HG03060 (cell line): ENCODE measurements around the gene SEMA3A.

Experiments used
- ATAC-seq: cut with Tn5 transposase; IDR thresholded peaks from one replicate; pipeline ENCODE4 v1.9.1; 2021; ENCODE audit warnings: low read depth, moderate number of reproducible peaks; ENCODE audit not compliant: unreplicated experiment

The SEMA3A gene

DNA sequence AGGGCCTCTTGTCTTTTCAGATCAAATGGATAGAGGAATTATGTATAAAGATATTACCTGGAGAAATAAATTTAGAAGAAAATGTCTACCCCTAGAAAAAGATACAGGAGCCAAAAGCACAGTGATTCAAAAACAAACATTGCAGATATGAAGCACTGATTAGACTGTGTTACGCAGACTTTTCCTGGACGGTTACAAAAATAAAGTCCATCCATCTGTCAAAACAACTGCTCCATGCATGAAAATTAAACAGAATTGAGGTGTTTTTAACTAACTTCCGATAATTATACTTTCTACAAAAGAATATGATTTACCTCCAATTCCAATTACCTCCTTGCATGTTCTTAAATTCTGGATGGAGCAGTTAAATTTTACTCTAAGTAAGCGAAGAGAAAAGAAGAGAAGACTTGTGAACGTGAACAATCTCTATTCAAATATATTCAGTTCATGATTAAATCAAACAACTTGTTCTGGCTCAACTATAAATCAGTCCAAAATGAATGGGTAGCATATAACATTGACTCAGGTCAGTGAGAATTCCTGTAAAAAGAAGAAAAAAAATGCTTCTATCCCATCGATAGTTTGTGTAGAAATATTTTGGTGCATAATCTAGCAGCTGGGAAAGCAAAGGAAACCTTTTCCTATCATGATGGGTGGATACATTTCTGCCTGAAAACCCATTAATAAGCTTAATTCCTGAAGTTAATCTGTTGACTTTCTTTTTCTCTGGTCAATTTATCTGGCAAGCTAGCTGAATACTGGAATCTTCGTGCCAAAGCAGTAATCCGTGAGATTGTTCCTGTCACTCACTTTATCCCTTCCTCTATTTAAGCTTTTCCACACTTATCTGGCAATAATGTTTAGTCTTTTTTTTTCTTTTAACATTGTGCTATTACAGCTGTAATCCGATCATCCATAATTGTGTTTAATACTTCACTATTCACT lies 80.4 kb downstream of the SEMA3A start:
- ATAC-seq = no peak

DNA sequence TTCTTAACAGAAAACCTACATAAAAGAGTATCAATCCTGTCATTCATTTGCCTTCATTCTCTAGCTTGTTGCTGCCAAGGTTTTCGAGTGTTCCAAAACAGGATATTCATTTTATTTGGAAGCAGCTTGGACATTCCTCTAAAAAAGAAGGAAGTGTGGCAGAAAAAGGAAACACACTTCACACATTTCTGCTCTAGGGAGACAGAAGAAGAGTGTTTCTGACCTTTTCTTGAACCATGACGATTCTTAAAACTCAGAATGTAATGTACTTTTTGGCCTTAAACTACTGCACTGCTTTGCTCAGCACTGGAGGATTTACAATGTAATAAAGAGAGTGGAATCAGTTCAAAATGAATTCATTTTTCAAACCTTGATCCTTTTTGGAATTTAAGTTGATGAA lies 81.3 kb downstream of the SEMA3A start:
- ATAC-seq = no peak

DNA sequence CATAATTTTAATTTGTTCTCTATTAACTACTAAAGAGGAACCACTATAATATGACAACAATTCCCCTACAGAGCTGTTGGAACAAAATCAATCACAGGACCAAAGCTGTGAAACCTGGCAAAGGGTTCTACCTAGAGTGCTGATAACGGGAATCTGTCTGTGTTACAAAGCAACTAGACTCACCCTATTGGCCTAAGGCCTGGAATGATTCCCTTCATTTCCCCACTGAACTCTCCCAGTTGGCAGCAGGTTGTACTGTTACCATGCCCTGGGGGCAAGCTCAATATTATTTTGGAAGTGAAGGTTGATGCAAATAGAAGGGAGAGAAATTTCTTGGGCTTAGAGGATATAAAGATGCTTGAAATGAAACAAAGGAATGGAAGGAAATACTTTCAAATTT lies 81.8 kb downstream of the SEMA3A start:
- ATAC-seq = no peak

DNA sequence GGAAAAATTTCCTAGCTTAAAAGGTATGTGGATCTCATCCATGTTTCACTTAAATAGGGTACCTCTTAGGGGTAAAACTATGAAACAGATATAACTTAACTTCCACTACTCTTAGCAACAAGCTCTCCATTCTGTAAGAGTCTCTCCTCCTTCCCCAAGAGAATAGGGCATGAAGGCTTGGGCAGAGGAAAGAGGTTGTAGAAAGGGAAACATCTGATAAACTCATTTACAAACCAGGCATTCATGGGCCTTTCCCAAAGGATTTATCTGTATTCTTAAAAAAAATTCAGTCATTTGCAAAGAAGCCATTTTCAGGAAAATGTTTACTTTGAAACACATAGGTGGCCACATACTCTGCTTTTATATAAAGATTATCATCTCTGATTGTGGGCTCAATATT lies 82.7 kb downstream of the SEMA3A start:
- ATAC-seq = no peak

DNA sequence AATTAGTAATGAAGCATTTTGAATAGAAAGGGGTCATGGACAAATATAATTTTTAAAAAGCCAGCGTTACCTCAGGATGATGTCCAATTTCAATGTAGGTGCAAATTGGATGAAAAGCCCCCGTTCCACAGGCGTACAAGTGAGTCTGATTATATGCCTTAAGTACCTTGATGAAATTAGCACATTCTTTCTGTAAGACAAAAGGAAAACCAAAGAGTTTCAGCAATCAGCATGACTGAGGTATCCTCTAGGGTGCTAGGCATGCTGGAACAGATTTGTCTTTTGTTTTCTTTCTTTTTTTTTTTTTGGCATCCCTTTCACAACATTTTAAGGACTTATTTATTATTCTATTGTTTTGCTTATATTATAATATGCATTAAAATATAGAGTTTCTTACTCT lies 84.2 kb downstream of the SEMA3A start:
- ATAC-seq = no peak

DNA sequence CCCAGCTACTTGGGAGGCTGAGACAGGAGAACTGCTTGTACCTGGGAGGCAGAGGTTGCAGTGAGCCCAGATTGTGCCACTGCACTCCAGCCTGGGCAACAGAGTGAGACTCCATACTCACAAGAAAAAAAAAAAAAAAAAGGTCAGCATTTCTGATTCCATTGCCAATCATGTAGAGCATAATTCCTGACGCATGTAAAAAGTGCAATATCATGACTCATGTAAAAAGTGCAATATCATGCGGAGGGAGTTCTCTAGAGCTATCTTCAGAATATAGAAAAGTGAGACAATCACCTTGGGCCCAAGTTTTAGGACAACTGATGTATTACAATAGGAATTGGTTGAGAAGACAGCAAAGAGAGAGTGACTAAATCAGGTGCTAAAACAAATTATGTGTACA lies 85.8 kb downstream of the SEMA3A start:
- no peak for ATAC-seq

DNA sequence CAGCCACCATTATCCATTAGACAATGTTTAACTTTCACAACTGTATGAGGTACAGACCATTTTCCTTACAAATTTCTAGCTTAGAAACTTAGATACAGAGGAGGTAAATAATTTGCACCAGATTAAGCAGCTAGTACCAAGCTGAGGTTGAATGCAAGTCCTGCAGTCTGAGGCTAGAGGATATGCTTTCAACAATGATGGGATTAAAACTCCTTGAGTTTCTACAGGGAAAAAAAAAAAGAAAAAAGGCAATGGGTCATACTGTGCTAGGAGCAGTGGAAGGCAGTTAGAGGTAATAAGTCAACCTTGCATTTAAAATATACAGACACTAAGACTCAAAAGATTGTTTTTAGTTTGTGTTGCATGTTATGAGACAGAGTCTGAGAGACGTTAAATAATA lies 86.5 kb downstream of the SEMA3A start:
- ATAC-seq = no peak

DNA sequence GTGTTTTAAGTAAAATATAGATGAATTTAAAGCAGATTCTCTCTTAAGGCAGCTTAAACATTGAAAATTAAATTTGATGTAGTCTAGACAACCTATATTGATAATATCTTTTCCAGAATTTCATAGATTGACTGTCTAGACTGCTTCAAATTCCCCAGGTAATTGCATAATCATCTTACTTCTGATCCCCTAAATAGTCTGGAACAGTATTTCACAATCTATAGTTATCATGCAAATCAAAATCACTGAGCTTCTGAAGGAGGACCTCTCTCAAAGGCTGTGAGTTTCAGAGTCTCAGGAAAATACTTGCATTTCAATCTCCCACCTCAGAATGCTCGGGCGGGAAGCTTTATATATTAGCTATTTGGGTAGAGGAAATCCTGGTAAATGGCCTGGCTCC lies 87.3 kb downstream of the SEMA3A start:
- ATAC-seq = no peak

DNA sequence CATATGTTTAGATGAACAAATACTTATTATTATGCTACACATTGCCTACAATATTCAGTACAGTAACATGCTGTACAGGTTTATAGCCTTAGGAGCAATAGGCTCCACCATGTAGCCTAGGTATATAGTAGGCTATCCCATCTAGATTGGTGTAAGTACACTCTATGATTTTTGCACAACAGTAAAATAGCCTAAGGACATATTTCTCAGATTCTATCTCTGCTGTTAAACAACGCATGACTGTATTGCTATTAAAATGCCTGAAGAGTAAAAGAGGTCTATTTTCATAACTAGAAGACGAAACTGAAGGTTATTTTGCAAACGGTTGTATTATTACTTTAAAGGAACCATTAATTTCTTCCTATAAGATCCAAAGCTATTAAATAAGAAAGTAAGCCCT lies 88.3 kb downstream of the SEMA3A start:
- no peak for ATAC-seq

DNA sequence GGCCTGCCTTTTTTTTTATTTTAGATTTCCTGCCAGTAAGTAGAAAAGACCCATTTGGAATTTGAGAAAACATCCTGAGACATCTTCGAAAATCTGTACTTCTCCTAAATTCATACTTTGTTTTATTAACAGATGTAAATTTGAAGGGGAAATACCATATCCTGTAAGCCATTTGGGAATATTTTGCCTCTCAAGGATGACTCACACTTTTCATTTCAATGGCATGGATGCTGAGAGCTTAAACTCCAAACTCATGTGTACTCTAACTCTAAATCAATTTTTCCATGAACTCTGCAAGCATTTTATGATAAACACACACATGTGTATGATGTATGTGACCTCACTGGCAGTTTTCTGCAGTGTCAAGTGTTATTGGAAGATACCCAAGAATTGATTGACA lies 89.0 kb downstream of the SEMA3A start:
- ATAC-seq = no peak

DNA sequence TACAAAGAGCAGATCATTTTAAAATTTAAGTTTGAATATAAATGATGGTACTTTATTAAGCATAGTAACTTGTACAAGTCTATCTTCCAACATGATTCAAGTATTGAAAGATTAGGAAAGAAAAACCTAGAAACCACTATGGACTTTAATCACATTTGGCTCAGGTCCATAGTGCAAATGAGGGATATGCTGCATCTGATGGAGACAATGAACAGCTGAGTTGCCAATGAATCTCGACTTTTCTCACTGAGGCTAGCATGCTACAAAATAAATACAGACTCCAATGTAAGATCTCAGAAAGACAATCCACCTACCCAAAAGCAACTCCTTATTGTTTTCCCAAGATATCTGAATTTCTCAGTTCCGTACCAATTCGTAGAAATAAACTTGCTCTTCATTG lies 89.8 kb downstream of the SEMA3A start:
- no peak for ATAC-seq

DNA sequence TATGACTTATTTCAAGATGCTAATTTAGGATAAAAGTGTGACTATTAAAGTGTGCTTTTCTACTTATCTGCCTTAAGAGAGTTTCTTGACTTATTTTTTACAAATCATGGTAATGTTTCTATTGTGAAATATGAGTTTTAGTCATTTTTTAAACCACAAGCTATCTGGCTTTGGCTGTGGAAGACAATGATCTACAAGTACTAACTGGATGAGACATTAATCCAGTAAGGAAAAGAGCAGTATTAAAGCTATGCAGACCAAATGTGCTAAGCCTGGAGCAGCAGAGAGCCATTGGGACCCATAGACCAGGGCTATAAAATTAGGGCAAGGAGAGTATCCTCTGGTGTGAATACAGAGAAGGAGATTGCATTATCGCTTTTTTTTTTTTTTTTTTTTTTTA lies 92.4 kb downstream of the SEMA3A start:
- no peak for ATAC-seq

DNA sequence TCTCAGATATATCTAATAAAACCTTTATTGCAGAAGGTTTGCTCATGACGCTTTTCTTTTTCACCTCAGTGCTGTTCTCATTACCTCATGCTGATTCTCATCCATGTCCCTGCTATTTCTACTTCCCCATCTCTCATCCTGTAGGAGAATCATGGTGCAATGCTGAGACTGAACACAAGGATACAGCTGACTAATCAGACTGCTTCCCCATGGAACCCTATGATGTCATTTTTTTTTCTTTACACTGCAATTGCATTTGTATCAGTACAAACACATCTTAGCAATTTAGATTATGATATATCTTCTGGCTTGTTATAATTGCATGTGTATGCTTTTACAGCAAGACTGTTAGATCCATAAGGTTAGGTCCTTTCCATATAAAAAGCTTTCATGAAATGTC lies 93.7 kb downstream of the SEMA3A start:
- no peak for ATAC-seq

DNA sequence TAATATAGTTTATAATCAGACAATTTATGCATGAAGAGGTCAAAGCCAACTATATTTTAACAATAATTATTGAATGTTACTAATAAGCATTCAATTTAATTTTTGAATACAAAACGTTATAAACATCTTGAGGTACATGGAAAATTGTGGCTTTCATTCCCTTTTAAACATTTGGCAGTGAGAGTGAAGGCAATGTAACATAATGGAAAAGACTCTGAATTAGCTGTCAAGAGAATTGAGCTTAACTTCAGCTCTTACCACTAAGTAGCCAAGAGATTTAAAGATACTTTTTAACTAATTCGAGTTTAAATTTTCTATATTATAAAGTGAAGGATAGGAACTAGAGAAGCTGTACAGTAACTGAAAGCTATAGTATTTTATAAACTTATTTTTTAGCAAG lies 98.6 kb downstream of the SEMA3A start:
- no peak for ATAC-seq

DNA sequence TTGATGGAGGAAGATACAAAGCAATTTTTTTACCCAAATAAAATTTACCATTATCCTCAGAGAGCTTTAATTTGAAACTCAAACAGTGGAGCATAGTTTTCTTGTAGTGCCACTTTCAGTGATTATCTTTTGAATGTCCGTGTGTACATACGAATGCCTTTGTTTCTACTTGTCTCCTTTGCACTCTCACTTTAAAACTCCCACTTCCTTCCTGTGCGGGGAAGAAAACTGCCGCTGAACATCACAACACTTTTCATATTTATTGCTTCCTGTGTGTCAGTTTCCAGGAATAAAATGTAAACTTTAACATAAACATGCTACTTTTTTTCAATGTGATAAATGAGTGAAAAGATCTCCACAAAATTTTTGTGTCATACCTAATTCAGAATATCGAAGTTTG lies 102.4 kb downstream of the SEMA3A start:
- ATAC-seq = no peak

DNA sequence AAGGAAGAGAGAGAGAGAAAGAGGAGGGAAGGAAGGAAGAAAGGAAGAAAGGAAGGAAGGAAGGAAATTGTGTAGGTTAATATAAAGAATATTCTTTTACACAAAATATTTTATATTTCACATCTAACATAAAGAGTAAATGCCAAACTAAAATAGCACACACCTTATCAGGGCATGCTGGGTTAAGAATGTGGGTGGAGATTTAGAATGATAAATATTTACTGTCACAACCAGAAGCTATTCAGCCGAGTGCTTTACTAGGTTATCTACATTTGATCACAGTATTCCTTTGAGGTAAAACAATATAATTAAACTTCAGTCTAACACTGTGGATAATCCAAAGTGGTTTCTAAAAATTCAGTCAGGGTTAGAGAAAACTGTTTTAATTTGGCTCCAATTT lies 103.3 kb downstream of the SEMA3A start:
- ATAC-seq = no peak

DNA sequence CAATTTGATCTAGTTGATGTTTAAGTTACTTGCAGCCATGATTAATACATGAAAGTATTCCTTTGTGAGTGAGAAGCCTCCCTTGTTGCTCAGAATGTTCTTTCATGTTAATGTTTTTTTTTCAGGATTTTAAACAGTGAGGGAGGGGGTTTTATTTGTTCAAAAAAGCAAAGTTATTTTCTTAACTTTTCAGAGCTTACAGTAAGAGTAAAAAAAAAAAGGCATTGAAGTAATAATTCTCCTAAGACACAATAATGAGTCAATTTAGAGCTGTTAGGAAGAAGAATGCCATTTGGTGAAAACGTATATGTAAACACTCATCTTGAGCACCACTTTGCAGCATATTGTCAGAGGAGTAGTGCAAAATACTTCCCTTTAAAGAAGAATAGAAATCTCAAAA lies 105.8 kb downstream of the SEMA3A start:
- ATAC-seq = no peak

DNA sequence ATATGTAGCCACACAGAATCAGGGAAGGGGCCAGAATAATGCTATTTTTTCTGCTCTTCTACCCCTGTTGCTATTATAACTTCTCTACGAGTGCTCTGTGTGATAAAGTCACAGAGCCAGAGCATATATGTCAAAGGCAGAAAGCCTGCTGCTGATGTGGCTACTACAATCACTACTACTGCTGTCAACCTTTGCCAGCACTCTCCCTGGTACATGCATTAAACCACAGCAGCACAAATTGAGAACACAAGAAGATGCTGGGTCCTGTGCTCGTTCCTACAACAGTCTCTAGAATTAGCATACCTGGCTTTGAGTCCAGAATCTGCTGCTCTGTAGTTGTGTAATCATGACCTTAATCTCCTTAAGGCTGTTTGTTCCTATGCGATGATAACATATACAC lies 108.6 kb downstream of the SEMA3A start:
- no peak for ATAC-seq

DNA sequence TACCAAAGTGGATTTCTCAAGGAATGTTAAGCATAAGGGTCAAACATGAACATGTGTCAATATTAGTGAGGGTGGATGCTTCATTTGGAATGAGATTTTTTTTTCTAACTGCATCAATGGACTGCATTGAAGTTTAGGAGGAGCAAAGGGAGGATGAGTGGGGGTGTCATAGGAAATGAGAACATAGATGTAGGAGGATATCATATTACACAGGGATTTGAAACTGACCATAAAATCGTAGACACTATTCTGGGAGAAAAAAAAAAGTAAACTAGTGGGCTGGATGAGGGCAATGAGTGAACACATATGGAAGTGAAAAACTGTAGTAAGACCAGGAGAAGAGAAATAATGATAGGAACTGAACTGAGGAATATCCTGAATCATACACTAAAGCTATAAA lies 109.4 kb downstream of the SEMA3A start:
- no peak for ATAC-seq

DNA sequence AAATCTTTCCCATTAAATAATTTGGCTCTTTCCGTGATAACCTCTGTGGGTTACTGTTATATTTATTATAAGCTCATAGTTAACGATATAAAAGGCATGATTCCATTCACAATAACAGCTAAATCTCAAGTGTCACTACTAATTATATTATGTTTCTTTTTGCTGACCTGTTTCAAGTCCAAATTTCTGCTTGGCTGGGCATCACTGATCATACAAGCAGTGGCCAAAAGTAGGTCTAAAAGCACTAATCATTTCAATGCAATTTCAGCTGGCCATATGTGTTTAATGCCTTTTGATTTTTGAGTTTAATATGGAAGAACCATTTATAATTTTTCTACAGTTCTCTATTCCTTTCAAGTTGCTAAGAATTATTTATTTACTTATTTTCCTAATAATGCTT lies 110.7 kb downstream of the SEMA3A start:
- no peak for ATAC-seq

DNA sequence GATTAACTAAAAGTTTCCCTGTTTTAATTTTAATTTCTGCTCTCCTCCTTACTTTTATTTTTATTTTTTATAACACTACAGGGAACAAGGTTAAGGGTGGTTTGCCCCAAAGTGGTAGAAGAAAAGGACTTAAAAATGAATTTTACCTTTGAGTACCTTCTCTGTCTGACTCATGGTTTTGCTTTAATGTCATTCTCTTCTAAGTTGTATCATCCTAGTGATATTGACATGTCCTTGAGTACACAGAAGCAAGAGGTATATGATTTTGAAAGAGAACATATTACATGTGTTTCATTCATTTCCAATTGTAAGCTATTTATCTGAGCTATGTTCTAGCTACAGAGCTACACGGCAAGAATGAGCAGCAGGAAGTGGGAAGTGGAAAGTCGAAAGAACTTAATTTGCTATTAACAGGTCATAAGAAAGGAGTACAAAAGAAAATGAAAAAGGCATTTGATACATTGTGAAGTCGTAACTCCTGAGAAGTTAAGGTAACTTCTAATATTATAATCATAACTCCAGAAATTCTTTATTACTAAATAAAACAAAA lies 112.5 kb downstream of the SEMA3A start:
- no peak for ATAC-seq

DNA sequence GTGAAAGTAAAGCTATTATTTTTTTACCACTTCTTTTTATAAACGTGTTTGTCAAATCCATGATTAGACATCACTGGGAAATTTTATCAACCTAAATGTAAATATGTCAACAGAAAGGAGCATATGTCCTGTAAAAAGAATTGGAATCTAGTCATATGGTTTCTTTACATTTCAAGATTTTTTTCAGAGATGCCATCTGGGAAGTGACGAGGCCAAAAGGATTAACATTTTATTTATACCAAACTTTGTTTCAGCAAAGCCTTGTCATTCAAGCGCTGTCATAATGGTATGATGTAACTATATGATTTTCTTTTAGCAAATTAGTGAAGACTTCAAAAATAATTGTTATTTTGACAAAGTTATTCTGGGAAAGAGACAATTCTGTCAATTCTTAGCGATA lies 117.3 kb downstream of the SEMA3A start:
- ATAC-seq = no peak
